Measurements from ENCODE around the gene SLC41A3. TPM values are rescaled to one million over a fixed set of nuclear protein-coding genes. Genes with fewer than 3 reads are reported as not detected.

Gene SLC41A3
- total and polyA plus RNA-seq, 2 of the 8 experiments (the other 6 are each of a cell fraction or from before 2014, with no cell fraction given): 30.2 to 56.4 TPM

- no peak for TF ChIP-seq CTBP2 (IDR thresholded peaks at IDR 0.05; ENCODE audit: borderline replicate concordance, insufficient read depth, insufficient read length, low read length)
- no peak for TF ChIP-seq RXRA (IDR thresholded peaks at IDR 0.05; ENCODE audit: insufficient read depth, low read depth, low read length)
Measured at GRCh38 chr3:126051234-126051633, 32.7 kb downstream of the SLC41A3 start (continued).
